GM12873 (cell line): ENCODE data around the gene ADCK1.
A peak's percentile ranks its signal among the peaks of the same experiment; 100 is the strongest.

Experiments used
- CTCF ChIP-seq: IDR thresholded peaks from 2 replicates; pipeline ENCODE4 v1.5.1; 2012; ENCODE audit warnings: low read depth, mild to moderate bottlenecking, moderate library complexity, low read length, control low read depth; ENCODE audit not compliant: insufficient read depth; ENCODE audit errors: missing control alignments

ADCK1 gene

GRCh38 chr14:77931441-77931840 lies 131.5 kb downstream of the ADCK1 start:
- TF ChIP-seq CTCF, result no peak

GRCh38 chr14:77936138-77936639 lies 136.3 kb downstream of the ADCK1 start:
- TF ChIP-seq CTCF, result no peak

GRCh38 chr14:77947372-77947771 lies 147.5 kb downstream of the ADCK1 start:
- TF ChIP-seq CTCF, result no peak

GRCh38 chr14:77950371-77951063 lies 150.6 kb downstream of the ADCK1 start:
- no peak for TF ChIP-seq CTCF

- TF ChIP-seq CTCF, result no peak
Measured at GRCh38 chr14:77955816-77956484, 156.0 kb downstream of the ADCK1 start.

GRCh38 chr14:77961847-77962580 lies 162.1 kb downstream of the ADCK1 start:
- TF ChIP-seq CTCF, result peak; percentile 8
